Myocyte (in vitro differentiated cells): ENCODE data around the gene MRO. TPM values are rescaled to one million over a fixed set of nuclear protein-coding genes. Genes with fewer than 3 reads are reported as not detected.

Experiments used
- DNase-seq: peaks from one replicate; pipeline ENCODE4 v3.0.0-alpha.2; 2012; ENCODE audit warnings: low read depth
- total RNA-seq: library from RNA; depleted of rRNA; stranded (reverse); fragments of >200 nt; gene quantifications from 2 replicates; pipeline ENCODE4 v1.2.3, GENCODE V29; 2014

The MRO gene
- total RNA-seq, 1 donor from 2014 or later = not detected

DNA sequence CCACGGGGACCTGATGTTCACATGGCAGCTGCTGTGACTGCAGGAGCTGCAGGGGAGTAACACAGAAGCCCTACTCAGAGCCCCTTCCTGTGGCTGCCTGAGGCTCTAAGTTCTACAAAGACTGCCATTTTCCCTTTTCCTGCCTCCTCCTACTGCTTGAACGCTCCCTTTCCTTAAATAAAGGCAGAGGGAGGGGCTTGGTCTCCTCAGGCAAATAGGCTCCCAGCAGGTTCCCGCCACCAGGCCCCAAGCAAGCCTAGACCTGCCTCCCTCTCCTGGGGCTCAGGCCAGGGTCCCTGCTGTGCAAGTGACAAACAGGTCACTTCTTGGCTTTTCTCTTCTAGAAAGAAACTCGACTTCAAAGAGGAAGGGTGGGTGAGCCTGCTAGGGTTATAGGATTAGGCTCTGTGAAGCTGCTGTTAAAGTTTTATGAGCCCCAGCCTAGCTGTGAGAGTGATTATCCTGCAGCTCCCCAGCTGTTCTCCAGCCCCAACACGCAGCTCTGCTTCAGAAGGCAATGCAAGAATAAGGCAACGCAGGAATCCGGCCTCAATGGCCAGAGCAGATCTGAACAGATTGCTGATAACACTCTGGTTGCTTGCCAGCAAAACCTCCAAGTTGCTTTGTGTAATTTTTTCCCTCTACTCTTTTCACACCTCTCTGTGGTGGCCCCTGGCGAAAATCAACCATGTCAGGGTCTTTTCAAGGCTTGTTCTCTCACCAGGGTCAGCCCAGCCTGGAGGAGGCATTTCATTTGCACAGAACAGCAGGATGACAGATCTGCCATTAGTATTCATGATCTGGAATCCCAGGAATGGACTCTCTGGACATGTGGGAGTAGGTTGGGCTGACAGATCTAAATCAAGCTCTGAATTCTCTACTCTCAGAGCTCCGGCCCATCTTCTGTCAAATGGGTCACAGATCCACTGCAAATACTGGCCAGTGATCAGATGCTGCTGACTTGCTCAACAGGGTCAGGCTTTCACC is 71.3 kb downstream of the MRO start:
- DNase-seq = no peak

GRCh38 chr18:50747849-50748242 is 72.0 kb downstream of the MRO start:
- DNase-seq = no peak

DNA sequence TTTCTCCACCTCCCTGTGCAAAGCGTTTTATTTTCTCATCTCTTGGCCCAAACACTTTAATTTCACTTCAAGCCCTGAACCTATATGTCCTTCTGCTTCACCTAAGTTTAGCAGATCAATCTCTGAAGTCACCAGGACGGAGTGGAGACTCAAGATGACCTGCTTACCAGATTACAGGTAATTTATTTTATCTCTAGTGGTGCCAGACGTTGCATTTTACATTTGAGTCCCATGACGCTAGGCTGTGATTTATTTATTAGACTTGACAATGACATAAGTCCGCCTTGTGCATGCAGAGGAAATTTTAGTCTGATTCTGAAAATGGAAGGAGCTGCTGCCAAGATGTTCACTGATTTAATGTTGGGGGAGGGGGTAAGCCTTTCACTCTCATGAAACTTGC is 73.9 kb downstream of the MRO start:
- no peak for DNase-seq

Other genes with a start within 250 kb of the MRO start
- 21.8 and 31.9 TPM in 2 replicates for gene ME2, start 59.1 kb upstream of the MRO start, total RNA-seq
- 3.2 and 3.5 TPM in 2 replicates for gene ELAC1, start 148.0 kb upstream of the MRO start, total RNA-seq
- 130 and 132 TPM in 2 replicates for gene SMAD4, start 210.2 kb upstream of the MRO start, total RNA-seq